DND-41 (cell line): ENCODE results near the gene MMRN1.
A peak's percentile ranks its signal among the peaks of the same experiment; 100 is the strongest.

Experiments
- ATAC-seq: fragments of 200-7000 bp; cut with Tn5 transposase; 3 replicates; pipeline ENCODE4 v1.9.1; 2021; ENCODE audit warnings: low read depth; ENCODE audit not compliant: insufficient read depth
- DNase-seq: peaks from one replicate; pipeline ENCODE4 v3.0.0-alpha.2; 2020
- H2AFZ ChIP-seq: 2 replicates; pipeline ENCODE4 v1.6.0; 2012; ENCODE audit warnings: low read depth, low read length
- H3K27ac ChIP-seq: 2 replicates; pipeline ENCODE4 v1.5.1; 2012; ENCODE audit warnings: low read length, inconsistent platforms
- H3K27me3 ChIP-seq: fragments of 200-600 bp; sonication (generic); 2 replicates; pipeline ENCODE4 v1.6.0; 2012; ENCODE audit warnings: low read length, mild to moderate bottlenecking, inconsistent platforms; ENCODE audit not compliant: insufficient read depth, poor library complexity
- H3K36me3 ChIP-seq: 2 replicates; pipeline ENCODE4 v1.5.1; 2012; ENCODE audit warnings: low read length, inconsistent platforms; ENCODE audit not compliant: insufficient read depth
- H3K4me1 ChIP-seq: 2 replicates; pipeline ENCODE4 v1.5.1; 2012; ENCODE audit warnings: mild to moderate bottlenecking, low read length; ENCODE audit not compliant: insufficient read depth
- H3K4me2 ChIP-seq: 2 replicates; pipeline ENCODE4 v1.6.0; 2012; ENCODE audit warnings: mild to moderate bottlenecking, moderate library complexity, low read length, inconsistent platforms; ENCODE audit not compliant: insufficient read depth
- H3K4me3 ChIP-seq, 2 experiments: fragments of 200-600 bp in 1 of 2; shearing (Covaris generic) in 1 of 2; 2 replicates each; pipeline ENCODE4 v1.5.1; 2012 to 2016; ENCODE audit warnings: inconsistent platforms in 2 of 2, low read length in 2 of 2, mild to moderate bottlenecking in 2 of 2, low read depth in 1 of 2, moderate library complexity in 1 of 2
- H3K79me2 ChIP-seq: 2 replicates; pipeline ENCODE4 v1.6.0; 2012; ENCODE audit warnings: low read length, inconsistent platforms; ENCODE audit not compliant: insufficient read depth
- H3K9ac ChIP-seq: 2 replicates; pipeline ENCODE4 v1.6.0; 2012; ENCODE audit warnings: low read depth, mild to moderate bottlenecking, inconsistent platforms, low read length, moderate library complexity
- H3K9me3 ChIP-seq: 2 replicates; pipeline ENCODE4 v1.5.1; 2012; ENCODE audit warnings: low read length, moderate library complexity, mild to moderate bottlenecking, inconsistent platforms; ENCODE audit not compliant: insufficient read depth, severe bottlenecking
- H4K20me1 ChIP-seq: 2 replicates; pipeline ENCODE4 v1.6.0; 2012; ENCODE audit warnings: low read length; ENCODE audit not compliant: insufficient read depth
- EZH2 ChIP-seq: IDR thresholded peaks from 3 replicates; pipeline ENCODE4 v1.6.1; 2012; ENCODE audit warnings: borderline replicate concordance, low read depth, mild to moderate bottlenecking, moderate library complexity, low read length, inconsistent platforms; ENCODE audit not compliant: severe bottlenecking
- TF ChIP-seq, protein P1 (sequence below): IDR thresholded peaks from 2 replicates; pipeline ENCODE4 v1.5.1; 2012; ENCODE audit warnings: borderline replicate concordance, low read length, moderate library complexity, mild to moderate bottlenecking; ENCODE audit not compliant: poor library complexity, severe bottlenecking; ENCODE audit errors: extremely low read depth

MMRN1 gene

DNA sequence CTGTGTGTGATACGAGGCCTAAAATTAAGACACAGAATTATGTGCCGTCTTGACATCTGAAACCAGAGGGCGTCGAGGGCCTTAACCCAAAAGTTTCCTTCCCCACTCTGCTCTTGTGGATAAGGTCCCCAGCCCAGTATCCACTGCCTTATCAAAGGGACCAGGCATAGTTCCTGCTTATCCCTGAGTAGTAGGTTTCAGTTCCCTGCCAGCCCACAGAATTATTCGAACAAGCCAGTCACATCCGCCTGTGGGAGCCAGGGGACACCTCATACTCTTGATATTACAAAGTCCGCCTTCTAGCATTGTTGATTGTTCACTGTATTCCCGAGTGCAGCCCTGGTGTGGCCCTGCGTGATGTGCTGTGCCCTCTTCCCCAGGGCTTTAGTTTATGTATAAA lies 5.4 kb upstream of the MMRN1 start:
- H3K4me2 ChIP-seq, result no peak overlapping the region
- H3K27ac ChIP-seq, result no peak overlapping the region
- TF ChIP-seq EZH2, result no peak
- TF ChIP-seq, protein P1, sequence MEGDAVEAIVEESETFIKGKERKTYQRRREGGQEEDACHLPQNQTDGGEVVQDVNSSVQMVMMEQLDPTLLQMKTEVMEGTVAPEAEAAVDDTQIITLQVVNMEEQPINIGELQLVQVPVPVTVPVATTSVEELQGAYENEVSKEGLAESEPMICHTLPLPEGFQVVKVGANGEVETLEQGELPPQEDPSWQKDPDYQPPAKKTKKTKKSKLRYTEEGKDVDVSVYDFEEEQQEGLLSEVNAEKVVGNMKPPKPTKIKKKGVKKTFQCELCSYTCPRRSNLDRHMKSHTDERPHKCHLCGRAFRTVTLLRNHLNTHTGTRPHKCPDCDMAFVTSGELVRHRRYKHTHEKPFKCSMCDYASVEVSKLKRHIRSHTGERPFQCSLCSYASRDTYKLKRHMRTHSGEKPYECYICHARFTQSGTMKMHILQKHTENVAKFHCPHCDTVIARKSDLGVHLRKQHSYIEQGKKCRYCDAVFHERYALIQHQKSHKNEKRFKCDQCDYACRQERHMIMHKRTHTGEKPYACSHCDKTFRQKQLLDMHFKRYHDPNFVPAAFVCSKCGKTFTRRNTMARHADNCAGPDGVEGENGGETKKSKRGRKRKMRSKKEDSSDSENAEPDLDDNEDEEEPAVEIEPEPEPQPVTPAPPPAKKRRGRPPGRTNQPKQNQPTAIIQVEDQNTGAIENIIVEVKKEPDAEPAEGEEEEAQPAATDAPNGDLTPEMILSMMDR, result no peak
- no peak for ATAC-seq
- no peaks in the 10 kb centered on the region for H3K27me3 ChIP-seq
- no peak overlapping the region for H3K4me3 ChIP-seq
- no peak overlapping the region for H2AFZ ChIP-seq
- H3K9me3 ChIP-seq, result no peaks in the 10 kb centered on the region
- peaks cover 14% of the 10 kb centered on the region for H3K4me1 ChIP-seq
- H4K20me1 ChIP-seq, result no peaks in the 10 kb centered on the region
- no peak for DNase-seq
- H3K36me3 ChIP-seq, result no peaks in the 10 kb centered on the region
- no peaks in the 10 kb centered on the region for H3K79me2 ChIP-seq
- H3K9ac ChIP-seq, result no peak overlapping the region

- H3K27me3 ChIP-seq, result no peaks in the 10 kb centered on the region
- no peaks in the 10 kb centered on the region for H3K9me3 ChIP-seq
- H3K4me1 ChIP-seq, result peaks cover 74% of the 10 kb centered on the region
- TF ChIP-seq, protein P1, result no peak
- no peak for TF ChIP-seq EZH2
- no peak overlapping the region for H3K9ac ChIP-seq
- H3K27ac ChIP-seq, result no peak overlapping the region
- no peaks in the 10 kb centered on the region for H4K20me1 ChIP-seq
- no peak overlapping the region for H3K4me3 ChIP-seq
- H3K36me3 ChIP-seq, result no peaks in the 10 kb centered on the region
- no peak for DNase-seq
- no peak overlapping the region for H2AFZ ChIP-seq
- ATAC-seq, result no peak
- 0 out of 2 replicates have a peak, but pooled peaks cover 3% of the 10 kb centered on the region for H3K79me2 ChIP-seq
- peak overlapping the region; percentile 11; the same call in 1 of the 2 replicates for H3K4me2 ChIP-seq
These were observed 3.2 kb downstream of the MMRN1 start for GRCh38 chr4:89897867-89898266.

GRCh38 chr4:89898304-89898716 lies 3.7 kb downstream of the MMRN1 start:
- H3K4me3 ChIP-seq, result no peak overlapping the region
- ATAC-seq (no peak), DNase-seq (no peak)
- 0 out of 2 replicates have a peak, but pooled peaks cover 3% of the 10 kb centered on the region for H3K79me2 ChIP-seq
- no peak overlapping the region for H2AFZ ChIP-seq
- no peaks in the 10 kb centered on the region for H4K20me1 ChIP-seq
- no peak overlapping the region for H3K27ac ChIP-seq
- H3K4me2 ChIP-seq, result peak overlapping the region; percentile 16; the same call in 1 of the 2 replicates
- no peaks in the 10 kb centered on the region for H3K36me3 ChIP-seq
- H3K27me3 ChIP-seq, result no peaks in the 10 kb centered on the region
- peaks cover 69% of the 10 kb centered on the region for H3K4me1 ChIP-seq
- no peaks in the 10 kb centered on the region for H3K9me3 ChIP-seq
- H3K9ac ChIP-seq, result no peak overlapping the region
- TF ChIP-seq, protein P1, result no peak

GRCh38 chr4:89899152-89899551 lies 4.5 kb downstream of the MMRN1 start:
- Histone ChIP-seq H2AFZ (no peak overlapping the region), H3K27ac (no peak overlapping the region), H3K79me2 (0 out of 2 replicates have a peak, but pooled peaks cover 3% of the 10 kb centered on the region), H3K4me1 (peaks cover 61% of the 10 kb centered on the region), H3K36me3 (no peaks in the 10 kb centered on the region), H3K9me3 (no peaks in the 10 kb centered on the region), H3K4me2 (no peak overlapping the region), H3K9ac (no peak overlapping the region), H3K27me3 (no peaks in the 10 kb centered on the region), H4K20me1 (no peaks in the 10 kb centered on the region), H3K4me3 (no peak overlapping the region)
- no peak for ATAC-seq
- TF ChIP-seq EZH2, result no peak
- TF ChIP-seq, protein P1, result no peak
- DNase-seq, result no peak
